Hematopoietic multipotent progenitor cell treated with erythropoietin and hydrocortisone succinate and interleukin-3 and kit ligand, for 6 days (in vitro differentiated cells): ENCODE results near the gene RABGAP1L.
"Not testable (repeated sequence)": the region's sequence is repeated elsewhere in the genome, so short reads cannot be mapped to it uniquely, and the experiment has no call there.

Experiments
- DNase-seq: peaks from one replicate; pipeline ENCODE4 v3.0.0-alpha.2; 2015

The RABGAP1L gene

DNA sequence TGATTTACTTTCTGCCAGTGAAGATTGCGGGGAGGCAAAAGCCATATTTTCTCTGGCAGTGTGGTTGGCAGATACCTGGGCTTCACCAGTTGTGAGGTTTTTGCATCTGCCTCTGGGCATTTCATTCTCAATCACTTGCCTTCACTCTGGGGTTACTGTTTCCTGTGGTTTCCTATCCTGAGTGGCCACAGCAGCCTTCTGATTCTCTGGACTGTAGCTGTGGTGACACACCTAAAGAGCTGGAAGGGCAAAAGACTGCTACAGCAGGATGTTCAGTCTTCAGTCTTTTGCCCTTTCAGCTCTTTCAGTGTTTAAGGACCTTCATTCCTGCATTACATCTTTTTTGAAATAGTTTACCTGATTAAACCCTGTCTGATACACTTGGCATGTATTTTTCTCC lies 237.9 kb downstream of the RABGAP1L start:
- no peak for DNase-seq

DNA sequence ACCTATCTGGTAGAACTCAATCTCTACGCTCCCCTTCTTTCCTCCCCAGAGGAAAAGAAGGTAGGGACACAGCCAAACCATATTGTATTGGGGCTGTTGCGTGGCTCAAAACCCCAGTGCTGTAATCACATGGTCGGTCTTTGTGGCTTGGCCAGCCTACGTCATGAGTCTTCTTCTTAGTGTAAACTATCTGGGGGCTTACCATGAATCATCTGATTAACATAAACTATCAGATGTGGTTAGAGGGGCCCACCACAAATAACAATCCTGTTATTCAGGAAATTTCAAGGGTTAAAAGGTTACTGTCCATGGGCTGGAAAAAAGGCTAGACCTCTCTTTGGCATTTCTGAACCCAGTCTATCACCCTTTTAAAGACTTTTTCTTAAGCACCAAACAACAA lies 238.9 kb downstream of the RABGAP1L start:
- no peak for DNase-seq

DNA sequence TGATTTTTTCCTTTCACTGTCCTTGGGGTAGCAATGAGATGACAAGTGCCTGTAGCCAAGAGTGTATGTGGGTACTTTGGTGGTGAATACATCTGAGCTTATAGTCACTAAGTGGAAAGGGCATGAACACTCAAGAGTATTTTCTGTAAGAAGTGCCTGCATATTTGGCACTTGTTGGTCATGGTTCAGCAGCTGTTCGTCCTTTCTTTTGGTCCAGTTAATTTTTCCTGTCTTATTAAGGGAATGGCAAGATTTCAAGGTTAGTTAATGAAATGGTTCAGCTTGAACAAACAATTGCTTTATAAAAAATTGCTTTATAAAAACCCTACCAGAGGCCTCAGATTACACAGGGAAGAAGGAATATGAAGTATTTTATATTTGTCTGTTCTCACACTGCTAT lies 239.9 kb downstream of the RABGAP1L start:
- no peak for DNase-seq

DNA sequence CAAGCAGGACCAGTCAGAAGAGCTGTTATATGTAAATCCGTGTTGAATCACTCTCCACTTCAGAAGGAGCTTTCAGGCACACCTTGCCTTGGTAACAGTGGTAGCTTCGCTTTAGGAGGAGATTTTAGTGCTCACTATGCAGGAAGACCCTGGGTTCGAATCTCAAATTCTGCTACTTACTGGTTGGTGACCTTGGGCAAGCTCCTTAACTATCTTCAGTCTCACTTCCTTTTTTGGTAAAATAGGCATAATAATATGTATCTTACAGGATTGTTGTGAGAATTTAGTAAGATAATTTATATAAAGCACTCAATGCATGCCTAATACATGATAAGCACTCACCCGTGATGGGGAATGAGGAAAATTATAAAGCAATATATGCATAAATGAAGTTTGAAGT lies 241.8 kb downstream of the RABGAP1L start:
- no peak for DNase-seq

DNA sequence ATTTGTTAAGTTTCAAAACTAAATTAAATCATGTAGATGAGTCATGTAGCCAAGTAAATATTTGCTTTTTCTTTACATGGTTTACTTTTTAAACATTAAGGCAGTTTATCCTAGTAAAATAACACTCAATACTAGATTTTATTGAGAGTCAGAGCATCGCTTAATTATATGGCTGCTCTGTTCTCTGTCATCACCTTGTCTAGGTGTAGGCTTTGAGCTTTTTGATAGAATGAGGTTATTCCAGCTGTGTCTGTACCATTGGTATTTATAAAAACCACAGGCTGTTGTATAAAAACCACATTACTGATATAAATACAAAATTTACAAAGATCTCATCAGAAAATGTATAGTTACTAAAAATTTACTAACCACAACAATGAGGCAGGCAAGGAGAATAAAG lies 245.9 kb downstream of the RABGAP1L start:
- no peak for DNase-seq

DNA sequence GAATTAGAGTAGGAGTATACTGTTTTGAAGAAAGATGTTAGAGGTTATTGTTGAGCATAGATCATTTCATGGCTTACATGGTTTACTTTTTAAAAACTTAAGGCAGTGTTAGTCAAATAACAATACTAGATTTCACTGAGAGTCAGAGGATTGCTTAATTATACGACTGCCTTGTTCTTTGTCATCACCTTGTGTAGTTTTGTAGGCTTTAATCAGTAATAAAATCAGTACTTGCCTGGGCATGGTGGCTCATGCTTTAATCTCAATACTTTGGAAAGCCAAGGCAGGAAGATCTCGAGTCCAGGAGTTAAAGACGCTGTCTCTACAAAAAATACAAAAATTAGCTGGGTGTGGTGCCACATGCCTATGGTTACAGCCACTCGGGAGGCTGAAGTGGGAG lies 247.1 kb downstream of the RABGAP1L start:
- no peak for DNase-seq

DNA sequence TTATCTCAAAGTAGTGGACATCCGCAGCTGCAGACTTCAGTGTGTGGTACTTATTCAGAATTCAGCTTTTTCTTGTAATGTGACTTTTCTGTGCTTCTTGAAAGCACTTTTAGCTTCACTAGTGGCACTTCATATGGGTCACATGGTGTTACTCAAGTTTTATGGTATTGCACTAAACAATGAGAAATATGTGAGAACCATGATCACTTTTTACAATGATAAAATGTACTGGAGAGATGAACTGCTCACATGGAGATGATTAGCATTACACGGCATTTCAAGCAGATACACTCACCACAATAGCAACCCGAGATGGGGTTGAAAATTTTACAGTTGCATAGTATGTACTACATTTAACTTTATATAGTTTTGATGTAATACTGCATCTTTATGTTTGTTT lies 248.3 kb downstream of the RABGAP1L start:
- no peak for DNase-seq

DNA sequence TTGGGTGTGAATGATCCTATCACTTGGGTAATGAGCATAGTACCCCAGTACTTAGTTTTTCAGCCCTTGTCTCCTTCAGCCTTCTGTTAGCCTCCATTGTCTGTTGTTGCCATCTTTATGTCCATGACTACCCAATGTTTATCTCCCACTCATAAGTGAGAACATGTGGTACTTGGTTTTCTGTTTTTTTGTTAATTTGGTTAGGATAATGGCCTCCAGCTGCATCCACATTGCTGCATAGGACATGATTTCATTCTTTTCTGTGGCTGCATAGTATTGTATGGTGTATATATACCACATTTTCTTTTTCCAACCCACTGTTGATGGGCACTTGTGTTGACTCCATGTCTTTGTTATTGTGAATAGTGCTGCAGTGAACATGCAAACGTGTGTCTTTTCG lies 248.8 kb downstream of the RABGAP1L start:
- no peak for DNase-seq

DNA sequence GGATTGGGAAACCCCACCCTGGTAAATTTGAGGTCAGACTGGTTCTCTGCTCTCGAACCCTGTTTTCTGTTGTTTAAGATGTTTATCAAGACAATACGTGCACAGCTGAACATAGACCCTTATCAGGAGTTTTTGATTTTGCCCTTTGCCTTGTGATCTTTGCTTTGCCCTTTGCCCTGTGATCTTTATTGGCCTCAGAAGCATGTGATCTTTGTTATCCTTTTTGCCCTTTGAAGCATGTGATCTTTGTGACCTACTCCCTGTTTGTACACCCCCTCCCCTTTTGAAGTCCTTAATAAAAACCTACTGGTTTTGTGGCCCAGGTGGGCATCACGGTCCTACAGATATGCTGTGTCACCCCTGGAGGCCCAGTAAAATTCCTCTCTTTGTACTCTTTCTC lies 250.5 kb downstream of the RABGAP1L start:
- DNase-seq = not testable (repeated sequence)

DNA sequence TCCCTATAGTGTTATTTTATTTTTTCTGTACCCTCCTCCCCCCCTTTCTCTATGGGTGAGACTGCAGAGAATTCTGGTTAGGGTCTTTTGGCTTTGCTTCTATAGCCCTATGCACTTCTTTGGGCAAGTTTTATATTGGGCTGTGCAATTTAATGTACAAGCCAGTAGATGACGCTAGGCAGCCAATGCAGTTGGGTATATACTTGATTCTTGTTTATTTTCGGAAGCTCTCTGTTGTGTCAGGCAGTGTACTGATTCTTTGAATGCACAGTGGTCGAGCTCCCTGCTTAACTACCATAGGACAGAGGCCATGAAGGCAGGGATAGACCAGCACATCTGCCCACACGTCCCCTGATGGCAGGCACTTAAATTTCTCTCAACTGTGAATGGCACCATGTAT lies 254.3 kb downstream of the RABGAP1L start:
- peak; percentile 12 for DNase-seq

DNA sequence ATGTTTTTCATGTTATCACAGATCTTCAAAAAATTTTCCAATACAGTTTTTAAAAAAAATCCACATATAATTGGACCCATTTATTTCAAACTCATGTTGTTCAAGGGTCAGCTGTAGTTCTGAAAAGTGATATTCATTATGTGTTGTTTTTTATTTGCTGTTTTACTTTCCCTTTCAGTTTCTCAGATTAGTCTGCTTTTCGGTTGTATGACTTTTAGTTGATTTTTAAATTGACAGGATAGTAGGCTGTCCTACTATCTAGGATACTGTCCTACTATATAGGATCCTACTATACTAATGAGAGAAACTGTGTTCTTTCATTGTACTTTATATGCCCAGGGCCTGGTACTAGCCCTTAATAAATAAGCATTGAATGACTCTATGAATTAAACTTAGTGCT lies 254.9 kb downstream of the RABGAP1L start:
- no peak for DNase-seq

DNA sequence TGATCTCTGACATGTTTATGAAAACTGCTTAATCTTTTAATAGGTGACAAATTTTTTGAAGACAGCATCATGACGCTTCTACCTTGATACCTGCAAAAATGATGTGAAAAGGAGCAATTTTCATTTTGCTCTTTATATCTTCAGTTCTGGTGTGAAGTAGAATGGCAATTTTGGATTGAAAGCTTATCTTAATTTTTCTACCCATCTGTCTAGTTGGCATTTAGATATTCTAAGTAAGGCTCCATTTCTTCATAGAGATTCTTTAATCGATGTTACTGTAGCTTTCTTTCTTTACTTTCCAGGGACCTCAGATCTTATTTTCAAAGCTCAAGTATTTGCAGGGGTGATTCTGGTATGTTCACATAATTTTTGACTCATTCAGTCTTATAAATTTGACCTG lies 256.2 kb downstream of the RABGAP1L start:
- no peak for DNase-seq

DNA sequence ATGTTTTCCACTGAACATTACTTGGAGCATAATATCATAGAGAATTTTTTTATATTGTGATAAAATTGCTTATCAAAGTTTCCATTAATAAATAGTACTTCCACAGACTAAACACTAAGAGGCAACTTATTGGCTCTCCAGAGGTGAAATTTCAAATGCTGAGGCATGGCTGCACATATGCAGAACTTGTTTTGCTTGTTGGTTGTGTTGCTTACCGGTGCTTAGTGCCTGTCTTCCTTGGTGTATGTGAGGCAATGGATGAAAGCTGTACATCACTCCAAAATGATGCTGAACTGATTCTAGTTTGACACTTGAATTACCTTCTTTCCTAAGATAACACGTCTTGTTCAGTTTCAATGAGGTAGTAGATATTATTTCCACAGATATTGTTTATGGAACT lies 258.6 kb downstream of the RABGAP1L start:
- DNase-seq = no peak

DNA sequence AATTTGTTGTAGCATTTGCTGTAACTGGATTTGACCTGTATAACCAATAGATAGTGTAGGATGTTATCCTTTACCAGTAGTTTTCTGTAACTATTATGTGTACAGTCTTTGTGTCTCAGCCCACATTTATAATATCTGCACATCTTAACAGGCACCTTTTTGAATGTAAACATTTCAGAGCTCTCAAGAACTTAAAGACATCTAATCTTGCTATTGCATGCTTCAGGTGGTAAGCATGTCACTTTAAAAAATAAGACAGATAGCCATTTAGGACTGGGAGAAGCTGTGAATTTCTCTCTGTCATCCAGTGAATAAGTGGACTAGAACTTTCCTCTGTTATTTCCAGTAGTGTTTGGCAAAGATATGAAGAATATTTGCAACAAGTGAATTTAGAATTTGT lies 265.8 kb downstream of the RABGAP1L start:
- DNase-seq = no peak

DNA sequence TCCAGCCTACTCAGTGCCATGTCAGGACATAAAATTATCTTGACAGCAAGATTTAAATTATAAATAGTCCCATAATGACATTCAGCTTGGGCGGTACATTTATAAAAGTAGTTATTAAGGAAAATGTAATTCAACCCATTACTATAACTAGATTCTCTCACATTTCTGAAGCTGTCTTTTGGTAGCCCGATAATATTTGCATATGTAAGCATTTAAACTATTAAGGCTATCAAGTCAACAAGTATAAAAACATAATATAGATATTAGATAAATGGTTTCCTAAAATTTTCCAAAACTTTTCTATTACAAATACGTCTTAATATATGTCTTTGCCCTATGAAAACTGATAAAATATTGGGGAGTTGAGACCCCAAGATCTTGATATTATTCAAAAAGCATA lies 266.8 kb downstream of the RABGAP1L start:
- DNase-seq = no peak

DNA sequence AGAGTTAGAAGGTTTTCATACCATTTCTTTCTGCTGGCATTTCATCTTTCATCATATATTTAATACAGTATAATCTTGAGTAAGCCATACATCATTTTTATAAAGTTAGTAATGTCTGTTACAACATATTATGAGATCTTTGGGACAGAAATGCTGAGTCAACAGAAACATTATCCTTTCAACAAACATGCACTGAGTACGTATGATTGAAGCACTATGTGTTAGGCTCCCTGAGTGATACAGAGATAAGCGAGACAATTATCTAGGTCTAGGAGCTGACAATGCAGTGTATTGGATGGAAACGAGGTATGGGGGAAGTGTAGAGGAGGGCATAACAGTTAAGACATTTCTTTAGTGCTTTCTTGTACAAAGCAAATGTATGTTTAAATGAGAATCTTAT lies 268.7 kb downstream of the RABGAP1L start:
- DNase-seq = peak; percentile 5

DNA sequence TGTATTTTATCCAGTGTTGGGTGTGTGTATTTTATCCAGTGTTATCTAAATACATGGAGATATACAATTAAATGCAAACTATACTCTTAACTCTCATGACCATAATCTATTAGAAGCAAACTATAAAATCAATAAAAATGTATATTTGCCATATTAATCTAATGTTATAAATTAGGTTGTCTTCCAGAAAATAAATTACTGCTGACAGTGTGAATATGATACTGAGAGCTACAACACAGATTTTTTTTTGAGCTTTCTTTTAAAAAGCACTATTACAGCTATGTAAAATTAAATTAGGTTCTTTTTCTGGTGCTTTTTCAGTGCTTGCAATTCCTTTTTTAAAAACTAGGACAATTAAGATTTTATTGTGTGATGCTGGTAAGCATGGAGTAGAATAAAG lies 269.4 kb downstream of the RABGAP1L start:
- no peak for DNase-seq

DNA sequence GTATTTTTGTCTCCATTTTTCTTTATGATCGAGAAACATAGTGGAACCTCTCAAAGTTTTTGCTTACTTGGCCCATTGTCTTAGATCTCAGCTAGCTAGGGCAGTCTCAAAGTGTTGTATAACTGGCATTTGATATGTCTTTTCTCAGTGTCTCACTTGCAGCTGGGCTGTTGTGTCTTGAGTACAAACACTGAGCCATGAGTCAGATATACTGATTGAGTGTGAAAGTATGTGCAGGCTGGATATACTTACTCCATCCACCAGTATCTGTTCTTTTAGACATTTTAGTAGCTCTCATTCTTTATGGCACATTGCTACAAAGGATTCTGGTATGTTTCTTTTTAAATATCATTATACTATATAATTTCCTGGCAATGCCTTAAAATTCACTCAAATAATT lies 274.1 kb downstream of the RABGAP1L start:
- no peak for DNase-seq

DNA sequence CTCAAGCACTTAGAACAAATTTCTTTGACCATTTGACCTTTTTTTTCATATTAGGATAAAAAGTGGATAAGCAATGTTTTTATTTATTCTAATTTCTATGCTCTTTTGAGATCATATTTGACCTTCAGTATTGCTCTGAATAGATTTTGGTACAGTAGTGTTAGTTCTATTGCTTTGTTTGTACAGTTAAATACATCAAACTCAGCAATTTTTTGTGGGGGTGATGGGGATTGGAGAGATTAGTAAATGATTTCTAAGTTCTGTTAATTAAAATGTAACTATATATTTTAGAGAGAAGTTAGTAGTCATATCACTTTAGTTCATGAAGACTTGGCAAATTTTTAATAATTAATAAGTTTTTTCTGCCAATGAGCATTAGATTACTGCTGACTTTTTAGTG lies 286.0 kb downstream of the RABGAP1L start:
- DNase-seq = no peak

DNA sequence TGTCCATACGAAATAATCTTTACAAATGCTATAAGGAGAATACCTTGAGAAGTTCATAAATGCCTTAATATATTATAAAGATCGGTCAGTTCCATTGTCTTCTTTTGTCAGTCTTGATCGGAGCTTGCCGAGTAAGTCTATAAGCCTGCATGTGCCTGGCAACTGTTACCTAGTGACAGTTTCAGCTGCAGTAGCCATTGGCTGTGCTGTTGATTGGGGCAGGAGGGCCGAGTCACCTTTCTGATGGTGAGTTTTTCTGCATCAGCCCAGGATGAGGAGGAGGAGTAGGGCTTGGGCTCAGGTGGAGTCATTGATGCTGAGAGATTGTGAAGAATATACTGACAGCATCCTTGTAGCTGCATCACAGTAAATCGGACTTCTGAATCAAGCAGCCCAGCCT lies 286.5 kb downstream of the RABGAP1L start:
- no peak for DNase-seq

DNA sequence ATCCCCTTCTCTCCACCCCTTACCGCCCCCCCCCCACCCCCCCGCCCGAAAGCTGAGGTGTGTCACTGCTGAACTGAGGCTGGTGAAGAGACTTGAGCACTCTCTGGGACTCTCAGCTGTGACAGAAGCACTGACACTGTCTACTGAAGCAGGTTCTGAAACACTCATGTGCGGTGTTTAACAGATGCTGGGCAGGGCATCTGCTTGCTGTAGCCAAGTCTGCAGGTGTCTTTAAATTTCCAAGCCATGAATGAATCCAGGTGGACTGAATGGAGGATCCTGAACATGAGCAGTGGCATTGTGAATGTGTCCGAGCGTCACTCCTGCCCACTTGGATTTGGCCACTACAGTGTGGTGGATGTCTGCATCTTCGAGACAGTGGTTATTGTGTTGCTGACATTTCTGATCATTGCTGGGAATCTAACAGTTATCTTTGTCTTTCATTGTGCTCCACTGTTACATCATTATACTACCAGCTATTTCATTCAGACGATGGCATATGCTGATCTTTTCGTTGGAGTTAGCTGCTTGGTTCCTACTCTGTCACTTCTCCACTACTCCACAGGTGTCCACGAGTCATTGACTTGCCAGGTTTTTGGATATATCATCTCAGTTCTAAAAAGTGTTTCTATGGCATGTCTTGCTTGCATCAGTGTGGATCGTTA lies 288.7 kb downstream of the RABGAP1L start, which contains the start of gene GPR52:
Gene GPR52 (plus strand): TSS at position 99 of the 665 bp plus-strand sequence. CDS start 148 bp downstream, at position 247.
- DNase-seq = no peak

DNA sequence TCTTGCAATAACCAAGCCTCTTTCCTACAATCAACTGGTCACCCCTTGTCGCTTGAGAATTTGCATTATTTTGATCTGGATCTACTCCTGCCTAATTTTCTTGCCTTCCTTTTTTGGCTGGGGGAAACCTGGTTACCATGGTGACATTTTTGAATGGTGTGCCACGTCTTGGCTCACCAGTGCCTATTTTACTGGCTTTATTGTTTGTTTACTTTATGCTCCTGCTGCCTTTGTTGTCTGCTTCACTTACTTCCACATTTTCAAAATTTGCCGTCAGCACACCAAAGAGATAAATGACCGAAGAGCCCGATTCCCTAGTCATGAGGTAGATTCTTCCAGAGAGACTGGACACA lies 289.2 kb downstream of the RABGAP1L start:
- no peak for DNase-seq

DNA sequence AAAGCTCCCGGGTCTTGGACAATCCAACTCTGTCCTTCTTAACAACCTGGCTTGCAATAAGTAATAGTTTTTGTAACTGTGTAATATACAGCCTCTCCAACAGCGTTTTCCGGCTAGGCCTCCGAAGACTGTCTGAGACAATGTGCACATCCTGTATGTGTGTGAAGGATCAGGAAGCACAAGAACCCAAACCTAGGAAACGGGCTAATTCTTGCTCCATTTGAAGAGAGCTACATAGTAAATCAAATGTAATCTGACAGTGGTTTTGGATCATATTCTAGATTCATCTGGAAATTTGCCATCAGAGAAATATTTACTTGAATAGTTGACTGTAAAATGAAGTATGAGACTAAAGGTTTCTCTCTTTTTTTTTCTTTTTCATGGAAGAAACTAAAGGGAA lies 289.7 kb downstream of the RABGAP1L start:
- no peak for DNase-seq

DNA sequence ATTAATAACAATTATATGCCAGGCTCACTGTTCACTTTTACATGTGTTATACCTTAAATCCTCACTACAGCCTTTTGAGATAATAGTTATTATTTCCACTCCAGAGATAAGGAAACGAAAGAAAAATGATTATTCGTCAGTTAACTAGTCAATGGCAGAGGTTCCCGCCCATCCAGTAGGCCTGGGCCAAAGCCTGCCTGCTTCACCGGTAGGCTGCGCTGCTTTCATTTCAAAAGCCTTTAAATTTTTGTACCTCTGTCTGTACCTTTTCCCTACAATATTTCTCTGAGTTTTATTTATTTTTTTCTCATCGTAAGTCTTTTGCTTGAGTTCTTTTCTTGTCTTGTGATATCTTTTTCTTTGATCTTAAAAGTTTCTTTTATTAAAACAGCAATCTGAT lies 292.1 kb downstream of the RABGAP1L start:
- DNase-seq = no peak

DNA sequence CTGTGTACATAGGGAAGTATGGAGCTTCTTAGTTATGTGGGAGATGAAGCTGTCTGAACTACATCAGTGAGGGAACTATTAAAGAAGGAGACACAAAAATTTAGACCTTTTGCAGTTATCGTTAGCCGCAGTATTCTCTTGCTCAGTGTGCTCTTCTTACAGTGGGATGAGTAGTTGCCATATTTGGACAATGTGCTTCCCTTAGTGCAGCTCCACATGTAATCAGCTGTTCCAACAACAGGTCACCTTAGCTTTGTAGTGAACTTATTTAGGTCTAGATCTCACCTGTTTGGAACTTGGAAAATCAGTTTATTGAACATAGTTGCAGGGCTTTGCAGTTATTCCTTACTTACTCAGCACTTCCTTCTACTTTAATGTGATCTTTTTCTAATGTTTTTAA lies 306.5 kb downstream of the RABGAP1L start:
- no peak for DNase-seq

DNA sequence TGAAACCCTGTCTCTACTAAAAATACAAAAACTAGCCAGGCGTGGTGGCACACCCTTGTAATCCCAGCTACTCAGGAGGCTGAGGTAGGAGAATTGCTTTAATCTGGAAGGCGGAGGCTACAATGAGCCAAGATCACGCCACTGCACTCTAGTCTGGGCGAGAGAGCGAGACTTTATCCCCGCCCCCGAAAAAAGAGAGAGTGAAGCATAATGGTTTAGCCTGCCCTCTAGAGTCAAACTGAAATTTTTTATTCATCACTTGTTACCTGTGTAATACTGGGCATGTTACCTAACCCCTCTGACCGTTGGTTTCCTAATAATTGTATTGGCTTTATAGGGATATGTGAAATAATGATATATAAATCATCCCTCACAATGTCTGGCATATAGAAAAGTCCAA lies 307.3 kb downstream of the RABGAP1L start:
- DNase-seq = no peak
